ENCODE data around the gene XRCC6. TPM values are rescaled to one million over a fixed set of nuclear protein-coding genes. Genes with fewer than 3 reads are reported as not detected.

XRCC6 gene
- total and polyA plus RNA-seq, 2 of the 13 experiments (the other 11 are each of a cell fraction or from before 2014, with no cell fraction given), result 124 to 625 TPM

- TF ChIP-seq MIER2 (CRISPR knock-in tag; IDR thresholded peaks at IDR 0.05) (no peak; the same call in 1 of the 2 replicates), IRF9 (CRISPR knock-in tag; IDR thresholded peaks at IDR 0.05; ENCODE audit: borderline replicate concordance) (peak; percentile 93), ZNF432 (CRISPR knock-in tag; IDR thresholded peaks at IDR 0.05; ENCODE audit: borderline replicate concordance) (no peak), AKNA (CRISPR knock-in tag; IDR thresholded peaks at IDR 0.05; ENCODE audit: borderline replicate concordance) (no peak; the same call in 1 of the 2 replicates), FLYWCH1 (CRISPR knock-in tag; IDR thresholded peaks at IDR 0.05) (no peak), AGO1 (IDR thresholded peaks at IDR 0.05; ENCODE audit: low read depth, low read length, poor library complexity, severe bottlenecking) (no peak), ZNF780A (CRISPR knock-in tag; IDR thresholded peaks at IDR 0.05) (no peak), ZNF530 (CRISPR knock-in tag; IDR thresholded peaks at IDR 0.05; ENCODE audit: low read depth) (no peak), SALL2 (CRISPR knock-in tag; IDR thresholded peaks at IDR 0.05) (no peak), ZBTB21 (CRISPR knock-in tag; IDR thresholded peaks at IDR 0.05) (peak; percentile 100)
- TF ChIP-seq, protein P1, sequence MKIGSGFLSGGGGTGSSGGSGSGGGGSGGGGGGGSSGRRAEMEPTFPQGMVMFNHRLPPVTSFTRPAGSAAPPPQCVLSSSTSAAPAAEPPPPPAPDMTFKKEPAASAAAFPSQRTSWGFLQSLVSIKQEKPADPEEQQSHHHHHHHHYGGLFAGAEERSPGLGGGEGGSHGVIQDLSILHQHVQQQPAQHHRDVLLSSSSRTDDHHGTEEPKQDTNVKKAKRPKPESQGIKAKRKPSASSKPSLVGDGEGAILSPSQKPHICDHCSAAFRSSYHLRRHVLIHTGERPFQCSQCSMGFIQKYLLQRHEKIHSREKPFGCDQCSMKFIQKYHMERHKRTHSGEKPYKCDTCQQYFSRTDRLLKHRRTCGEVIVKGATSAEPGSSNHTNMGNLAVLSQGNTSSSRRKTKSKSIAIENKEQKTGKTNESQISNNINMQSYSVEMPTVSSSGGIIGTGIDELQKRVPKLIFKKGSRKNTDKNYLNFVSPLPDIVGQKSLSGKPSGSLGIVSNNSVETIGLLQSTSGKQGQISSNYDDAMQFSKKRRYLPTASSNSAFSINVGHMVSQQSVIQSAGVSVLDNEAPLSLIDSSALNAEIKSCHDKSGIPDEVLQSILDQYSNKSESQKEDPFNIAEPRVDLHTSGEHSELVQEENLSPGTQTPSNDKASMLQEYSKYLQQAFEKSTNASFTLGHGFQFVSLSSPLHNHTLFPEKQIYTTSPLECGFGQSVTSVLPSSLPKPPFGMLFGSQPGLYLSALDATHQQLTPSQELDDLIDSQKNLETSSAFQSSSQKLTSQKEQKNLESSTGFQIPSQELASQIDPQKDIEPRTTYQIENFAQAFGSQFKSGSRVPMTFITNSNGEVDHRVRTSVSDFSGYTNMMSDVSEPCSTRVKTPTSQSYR (CRISPR knock-in tag; IDR thresholded peaks at IDR 0.05; ENCODE audit: borderline replicate concordance), result no peak
- TF ChIP-seq, protein P2, sequence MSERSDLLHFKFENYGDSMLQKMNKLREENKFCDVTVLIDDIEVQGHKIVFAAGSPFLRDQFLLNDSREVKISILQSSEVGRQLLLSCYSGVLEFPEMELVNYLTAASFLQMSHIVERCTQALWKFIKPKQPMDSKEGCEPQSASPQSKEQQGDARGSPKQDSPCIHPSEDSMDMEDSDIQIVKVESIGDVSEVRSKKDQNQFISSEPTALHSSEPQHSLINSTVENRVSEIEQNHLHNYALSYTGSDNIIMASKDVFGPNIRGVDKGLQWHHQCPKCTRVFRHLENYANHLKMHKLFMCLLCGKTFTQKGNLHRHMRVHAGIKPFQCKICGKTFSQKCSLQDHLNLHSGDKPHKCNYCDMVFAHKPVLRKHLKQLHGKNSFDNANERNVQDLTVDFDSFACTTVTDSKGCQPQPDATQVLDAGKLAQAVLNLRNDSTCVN (CRISPR knock-in tag; IDR thresholded peaks at IDR 0.05; ENCODE audit: borderline replicate concordance), result no peak; the same call in none of the 2 replicates
- TF ChIP-seq, protein P3, sequence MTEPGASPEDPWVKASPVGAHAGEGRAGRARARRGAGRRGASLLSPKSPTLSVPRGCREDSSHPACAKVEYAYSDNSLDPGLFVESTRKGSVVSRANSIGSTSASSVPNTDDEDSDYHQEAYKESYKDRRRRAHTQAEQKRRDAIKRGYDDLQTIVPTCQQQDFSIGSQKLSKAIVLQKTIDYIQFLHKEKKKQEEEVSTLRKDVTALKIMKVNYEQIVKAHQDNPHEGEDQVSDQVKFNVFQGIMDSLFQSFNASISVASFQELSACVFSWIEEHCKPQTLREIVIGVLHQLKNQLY (CRISPR knock-in tag; IDR thresholded peaks at IDR 0.05), result 0 out of 2 replicates have a peak, but pooled peaks have one; percentile 31
Measured at GRCh38 chr22:41621099-41621910, at the start of gene XRCC6 (continued).
